ENCODE data around the gene PCNX3.

The PCNX3 gene

GRCh38 chr11:65615229-65615949, at the start of gene PCNX3:
Gene PCNX3 (plus strand): TSS chr11:65615776. CDS start chr11:65616312, 536 bp downstream.
- TF ChIP-seq CTCF (conservative IDR thresholded peaks at IDR 0.05; ENCODE audit: low read depth): no peak
- DNase-seq (ENCODE audit: low spot score): peak; percentile 100
- CTCF ChIA-PET: interaction anchor here (0.6 to 1.9 kb wide), 3 partner anchors 16 to 75 kb away, joined by 3 to 6 read pairs (median 3); no protein-coding TSS in a partner anchor
- POLR2A ChIA-PET (ENCODE audit: low non-redundant PET): interaction anchor here (0.9 to 1.6 kb wide), 3 partner anchors 40 to 97 kb away, joined by 3 to 8 read pairs (median 4); partner anchors contain the start of gene EHBP1L1
- H3K27ac ChIP-seq: peak within 1 kb of the TSS; percentile 93

DNA sequence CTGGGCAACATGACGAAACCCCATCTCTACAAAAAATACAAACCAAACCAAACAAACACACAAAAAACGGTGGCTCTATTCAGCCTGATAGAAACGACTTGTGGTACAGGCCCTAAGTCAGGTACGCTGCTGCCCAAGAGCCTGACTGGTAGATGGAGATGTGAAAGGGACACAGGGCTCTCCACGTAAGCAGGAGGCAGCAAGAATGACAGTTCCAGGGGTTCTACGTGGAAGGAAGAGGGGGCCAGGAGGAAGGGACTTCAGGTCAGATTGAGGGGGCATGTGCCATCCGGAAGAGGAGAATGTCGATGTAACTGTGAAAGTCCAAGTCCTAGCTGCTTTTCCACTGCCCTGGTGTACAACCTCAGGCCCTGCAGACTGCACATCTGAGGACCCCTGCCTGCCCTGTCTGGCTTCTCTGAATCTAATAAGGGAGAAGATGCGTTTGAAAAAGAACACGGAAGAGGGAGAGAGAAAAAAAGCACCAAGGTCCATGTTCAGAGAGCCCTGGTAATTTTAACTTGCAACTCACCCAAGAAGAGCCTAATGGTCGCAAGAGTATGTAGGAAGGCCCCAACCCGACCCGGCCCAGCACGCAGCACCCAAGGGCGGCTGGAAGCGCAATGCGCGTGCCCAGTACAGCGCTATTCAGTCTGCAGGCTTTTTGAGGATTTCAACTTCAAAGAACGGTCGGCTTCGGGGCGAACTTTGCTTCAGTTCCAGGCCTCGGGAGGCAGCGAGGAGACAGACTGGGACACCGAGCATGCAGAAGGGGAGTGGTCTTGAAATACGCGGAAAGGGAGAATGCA, 46.2 kb upstream of the PCNX3 start:
- peak overlapping the region; percentile 98 for H3K27ac ChIP-seq
- TF ChIP-seq CTCF (conservative IDR thresholded peaks at IDR 0.05; ENCODE audit: low read depth): no peak
- no peak for DNase-seq (ENCODE audit: low spot score)
- CTCF ChIA-PET: interaction anchor here (0.6 to 4.7 kb wide), 2 partner anchors 29 to 1108 kb away, joined by 3 to 95 read pairs; no protein-coding TSS in a partner anchor
- POLR2A ChIA-PET (ENCODE audit: low non-redundant PET): interaction anchor here (1.2 kb wide), 1 partner anchor 29 kb away, joined by 10 read pairs; no protein-coding TSS in a partner anchor

- ChIA-PET POLR2A (ENCODE audit: low non-redundant PET) (interaction anchor here (1.2 kb wide), 1 partner anchor 30 kb away, joined by 10 read pairs; no protein-coding TSS in a partner anchor), CTCF (interaction anchor here (0.6 to 4.7 kb wide), 5 partner anchors 10 to 1107 kb away, joined by 3 to 95 read pairs (median 3); no protein-coding TSS in a partner anchor)
- H3K27ac ChIP-seq: peak within 1 kb of the TSS; percentile 98
- TF ChIP-seq CTCF (conservative IDR thresholded peaks at IDR 0.05; ENCODE audit: low read depth): peak; percentile 71
- peak; percentile 94 for DNase-seq (ENCODE audit: low spot score)
These were observed 45.3 kb upstream of the PCNX3 start, which contains the start of gene ZNRD2 for GRCh38 chr11:65569973-65570918. Gene ZNRD2 (plus strand): TSS chr11:65570477. CDS start chr11:65570492, 15 bp downstream.

- ChIA-PET CTCF (interaction anchor here (0.6 to 4.7 kb wide), 6 partner anchors 10 to 95 kb away, joined by 3 to 95 read pairs (median 4); no protein-coding TSS in a partner anchor), POLR2A (ENCODE audit: low non-redundant PET) (interaction anchor here (2.7 kb wide), 1 partner anchor 30 kb away, joined by 16 read pairs; no protein-coding TSS in a partner anchor)
- H3K27ac ChIP-seq: peak overlapping the region; percentile 98
- no peak for TF ChIP-seq CTCF (conservative IDR thresholded peaks at IDR 0.05; ENCODE audit: low read depth)
- DNase-seq (ENCODE audit: low spot score): no peak
These were observed 44.2 kb upstream of the PCNX3 start for GRCh38 chr11:65571420-65571819.

- H3K27ac ChIP-seq: peak overlapping the region; percentile 98
- ChIA-PET CTCF (interaction anchor here (0.8 to 4.7 kb wide), 6 partner anchors 11 to 95 kb away, joined by 4 to 95 read pairs (median 4); no protein-coding TSS in a partner anchor), POLR2A (ENCODE audit: low non-redundant PET) (interaction anchor here (2.7 kb wide), 1 partner anchor 31 kb away, joined by 16 read pairs; no protein-coding TSS in a partner anchor)
- peak; percentile 65 for DNase-seq (ENCODE audit: low spot score)
- TF ChIP-seq CTCF (conservative IDR thresholded peaks at IDR 0.05; ENCODE audit: low read depth): peak; percentile 51
These were observed 43.6 kb upstream of the PCNX3 start for GRCh38 chr11:65571940-65572339.

All from RWPE1 (cell line).